Lower lobe of right lung (tissue), 2 donors: ENCODE measurements around the gene GPC3. TPM values are rescaled to one million over a fixed set of nuclear protein-coding genes. Genes with fewer than 3 reads are reported as not detected.

Experiments
- ATAC-seq, 2 donors: fragments of 200-7000 bp; cut with Tn5 transposase; one replicate each; pipeline ENCODE4 v1.9.1; 2020 to 2022; ENCODE audit warnings: mild to moderate bottlenecking in 2 of 2, moderate library complexity in 2 of 2
- DNase-seq: peaks from one replicate; pipeline ENCODE4 v3.0.0-alpha.2; 2020
- H3K27ac ChIP-seq: fragments of 200-600 bp; one replicate; pipeline ENCODE4 v1.8.0; 2022
- H3K27me3 ChIP-seq: fragments of 200-600 bp; one replicate; pipeline ENCODE4 v1.8.0; 2022; ENCODE audit warnings: low read depth
- H3K36me3 ChIP-seq: fragments of 200-600 bp; one replicate; pipeline ENCODE4 v1.8.0; 2022; ENCODE audit warnings: mild to moderate bottlenecking
- H3K4me1 ChIP-seq: fragments of 200-600 bp; one replicate; pipeline ENCODE4 v1.8.0; 2022
- H3K4me3 ChIP-seq: fragments of 200-600 bp; one replicate; pipeline ENCODE4 v1.8.0; 2022; ENCODE audit warnings: mild to moderate bottlenecking
- H3K9me3 ChIP-seq: fragments of 200-600 bp; one replicate; pipeline ENCODE4 v1.8.0; 2022
- intact Hi-C: fragments of 100-400 bp; cut with DNase I; formaldehyde crosslinking; loops from one replicate; pipeline ENCODE4 v1.11.0; 2022
- total RNA-seq: library from RNA; stranded (reverse); fragmentation: NEBNext Ultra II Directional; extraction: Animal tissue kit (Norgen Biotek cat#: 25700); gene quantifications from one replicate; pipeline ENCODE4 v1.2.1, GENCODE V29; 2021
- TF ChIP-seq, protein P1 (sequence below): fragments of 200-600 bp; IDR thresholded peaks from one replicate; pipeline ENCODE4 v1.8.0; 2022; ENCODE audit warnings: antibody characterized with exemption, mild to moderate bottlenecking
- donor health status: DM: no; HTN: yes; CAD: no; lungs with severe emphysema.

Gene GPC3
- total RNA-seq, 1 donor from 2014 or later = 50.2 TPM

- H3K27me3 ChIP-seq = no peaks in the 10 kb centered on the region
- intact Hi-C loops = no loop called here
- DNase-seq (no peak), ATAC-seq (no peak)
- no peaks in the 10 kb centered on the region for H3K36me3 ChIP-seq
- H3K4me3 ChIP-seq = no peak overlapping the region
- TF ChIP-seq, protein P1, sequence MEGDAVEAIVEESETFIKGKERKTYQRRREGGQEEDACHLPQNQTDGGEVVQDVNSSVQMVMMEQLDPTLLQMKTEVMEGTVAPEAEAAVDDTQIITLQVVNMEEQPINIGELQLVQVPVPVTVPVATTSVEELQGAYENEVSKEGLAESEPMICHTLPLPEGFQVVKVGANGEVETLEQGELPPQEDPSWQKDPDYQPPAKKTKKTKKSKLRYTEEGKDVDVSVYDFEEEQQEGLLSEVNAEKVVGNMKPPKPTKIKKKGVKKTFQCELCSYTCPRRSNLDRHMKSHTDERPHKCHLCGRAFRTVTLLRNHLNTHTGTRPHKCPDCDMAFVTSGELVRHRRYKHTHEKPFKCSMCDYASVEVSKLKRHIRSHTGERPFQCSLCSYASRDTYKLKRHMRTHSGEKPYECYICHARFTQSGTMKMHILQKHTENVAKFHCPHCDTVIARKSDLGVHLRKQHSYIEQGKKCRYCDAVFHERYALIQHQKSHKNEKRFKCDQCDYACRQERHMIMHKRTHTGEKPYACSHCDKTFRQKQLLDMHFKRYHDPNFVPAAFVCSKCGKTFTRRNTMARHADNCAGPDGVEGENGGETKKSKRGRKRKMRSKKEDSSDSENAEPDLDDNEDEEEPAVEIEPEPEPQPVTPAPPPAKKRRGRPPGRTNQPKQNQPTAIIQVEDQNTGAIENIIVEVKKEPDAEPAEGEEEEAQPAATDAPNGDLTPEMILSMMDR = no peak
- no peak overlapping the region for H3K27ac ChIP-seq
- H3K4me1 ChIP-seq = peaks cover 4% of the 10 kb centered on the region
- H3K9me3 ChIP-seq = no peaks in the 10 kb centered on the region
Measured at GRCh38 chrX:133606990-133607389, 378.4 kb downstream of the GPC3 start.

DNA sequence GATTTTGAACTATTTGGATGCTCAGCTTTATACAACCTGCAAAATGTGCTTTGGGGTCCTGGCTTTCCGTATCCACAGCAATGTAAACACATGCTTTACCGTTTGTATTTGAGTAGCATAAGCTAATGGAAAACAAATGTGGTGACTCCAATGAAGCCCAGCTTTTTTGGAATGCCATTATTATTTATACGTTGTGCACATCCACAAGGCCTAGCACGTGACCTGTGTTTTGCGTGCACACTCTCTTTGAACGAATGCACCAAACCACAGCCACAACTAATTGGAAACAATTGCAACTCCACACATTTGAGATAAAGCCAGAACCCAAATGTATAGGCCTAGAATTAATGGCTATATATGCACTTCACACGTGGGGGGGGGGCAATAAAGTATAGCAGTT lies 380.6 kb downstream of the GPC3 start:
- TF ChIP-seq, protein P1 = no peak
- DNase-seq (no peak), ATAC-seq (no peak)
- H3K27ac ChIP-seq = no peak overlapping the region
- H3K4me1 ChIP-seq = peaks cover 4% of the 10 kb centered on the region
- intact Hi-C loops = no loop called here
- H3K36me3 ChIP-seq = no peaks in the 10 kb centered on the region
- no peak overlapping the region for H3K4me3 ChIP-seq
- H3K27me3 ChIP-seq = no peaks in the 10 kb centered on the region
- no peaks in the 10 kb centered on the region for H3K9me3 ChIP-seq

DNA sequence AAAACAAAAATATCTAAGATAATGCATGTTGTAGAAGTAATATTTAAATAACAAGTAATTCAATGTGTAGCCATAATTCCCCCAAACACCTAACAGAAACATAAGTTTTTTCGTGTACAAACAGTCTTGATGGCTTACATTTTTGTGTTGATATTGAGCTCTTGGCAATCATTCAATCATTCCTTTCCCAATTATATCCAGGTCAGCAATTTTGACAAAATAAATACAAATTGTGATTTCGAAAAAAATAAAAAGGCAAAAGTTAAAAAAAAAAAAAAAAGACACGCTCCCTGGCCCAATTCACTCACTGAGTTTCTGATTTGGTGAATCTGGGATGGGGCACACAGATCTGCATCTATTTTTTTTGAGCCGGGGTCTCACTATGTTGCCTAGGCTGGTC lies 382.5 kb downstream of the GPC3 start:
- H3K27ac ChIP-seq = no peak overlapping the region
- TF ChIP-seq, protein P1 = no peak
- ATAC-seq (no peak), DNase-seq (no peak)
- no peaks in the 10 kb centered on the region for H3K36me3 ChIP-seq
- intact Hi-C loops = no loop called here
- H3K4me1 ChIP-seq = peaks cover 2% of the 10 kb centered on the region
- no peaks in the 10 kb centered on the region for H3K9me3 ChIP-seq
- no peaks in the 10 kb centered on the region for H3K27me3 ChIP-seq
- H3K4me3 ChIP-seq = no peak overlapping the region

GRCh38 chrX:133601116-133601515 lies 384.3 kb downstream of the GPC3 start:
- intact Hi-C loops = no loop called here
- H3K4me3 ChIP-seq = no peak overlapping the region
- TF ChIP-seq, protein P1 = no peak
- DNase-seq (no peak), ATAC-seq (no peak)
- H3K9me3 ChIP-seq = no peaks in the 10 kb centered on the region
- no peak overlapping the region for H3K27ac ChIP-seq
- H3K36me3 ChIP-seq = no peaks in the 10 kb centered on the region
- no peaks in the 10 kb centered on the region for H3K27me3 ChIP-seq
- H3K4me1 ChIP-seq = no peaks in the 10 kb centered on the region

DNA sequence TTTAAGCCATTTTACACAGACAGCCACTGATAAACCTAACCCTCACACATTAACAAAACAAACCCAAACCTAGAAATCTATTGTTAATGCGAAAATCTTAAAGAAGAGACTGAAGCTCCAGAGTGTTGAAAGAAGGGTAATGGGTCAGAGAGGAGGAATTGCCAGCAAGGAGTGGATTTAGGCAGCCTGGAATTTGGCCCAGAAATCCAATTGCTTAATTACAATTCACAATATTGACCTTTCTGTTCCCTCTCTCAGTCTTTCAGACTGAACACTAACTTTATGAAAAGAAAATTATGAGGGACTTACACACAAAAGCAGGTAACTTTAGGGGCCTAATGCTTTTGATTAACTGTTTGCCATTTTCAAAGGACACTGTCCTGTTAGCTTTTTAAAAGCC lies 384.9 kb downstream of the GPC3 start:
- Histone ChIP-seq H3K4me3 (no peak overlapping the region), H3K36me3 (no peaks in the 10 kb centered on the region), H3K27ac (no peak overlapping the region), H3K27me3 (no peaks in the 10 kb centered on the region), H3K4me1 (no peaks in the 10 kb centered on the region), H3K9me3 (no peaks in the 10 kb centered on the region)
- intact Hi-C loops = no loop called here
- DNase-seq (no peak), ATAC-seq (no peak)
- TF ChIP-seq, protein P1 = no peak
